ENCODE measurements around the gene LINGO1. TPM values are rescaled to one million over a fixed set of nuclear protein-coding genes. Genes with fewer than 3 reads are reported as not detected.

The LINGO1 gene
- total RNA-seq, 4 donors from 2014 or later: 0.09 to 1.2 (median 0.38) TPM; not detected in 1

GRCh38 chr15:77654975-77655374 lies 22.3 kb upstream of the LINGO1 start:
- Histone ChIP-seq H3K4me1 (peaks cover 0 to 3% (median 0%) of the 10 kb centered on the region in 3 donors), H3K4me3 (no peak overlapping the region), H3K27ac (no peak overlapping the region), H3K9me3 (no peaks in the 10 kb centered on the region), H3K27me3 (peaks cover 0 to 80% (median 0%) of the 10 kb centered on the region in 4 donors), H3K36me3 (no peaks in the 10 kb centered on the region)
- 13 to 37% methylated on average over 2 to 3 of the region's 4 CpGs for WGBS, 2 donors
- no peak for DNase-seq
- no peak for TF ChIP-seq POLR2A (IDR thresholded peaks at IDR 0.05)
- TF ChIP-seq CTCF (IDR thresholded peaks at IDR 0.05): peak in 1 of 6 experiments; percentile 36
- intact Hi-C loops (cut with DNase I): no loop called here

GRCh38 chr15:77653832-77654480 lies 21.2 kb upstream of the LINGO1 start:
- no peak for TF ChIP-seq POLR2A (IDR thresholded peaks at IDR 0.05)
- no peak for TF ChIP-seq CTCF (IDR thresholded peaks at IDR 0.05)
- no peaks in the 10 kb centered on the region for H3K9me3 ChIP-seq
- H3K4me1 ChIP-seq: no peaks in the 10 kb centered on the region
- WGBS, 2 donors: 75 to 82% methylated on average over 1 to 4 of the region's 4 CpGs
- no peak for DNase-seq
- no peak overlapping the region for H3K27ac ChIP-seq
- peaks cover 0 to 71% (median 0%) of the 10 kb centered on the region in 4 donors for H3K27me3 ChIP-seq
- intact Hi-C loops (cut with DNase I): no loop called here
- no peak overlapping the region for H3K4me3 ChIP-seq
- H3K36me3 ChIP-seq: no peaks in the 10 kb centered on the region

- intact Hi-C loops (cut with DNase I): no loop called here
- no peak for TF ChIP-seq POLR2A (IDR thresholded peaks at IDR 0.05)
Observed at GRCh38 chr15:77650265-77650664, 17.6 kb upstream of the LINGO1 start.

GRCh38 chr15:77649610-77650009 lies 16.9 kb upstream of the LINGO1 start:
- Histone ChIP-seq H3K27ac (no peak overlapping the region), H3K4me3 (no peak overlapping the region), H3K9me3 (no peaks in the 10 kb centered on the region), H3K4me1 (no peaks in the 10 kb centered on the region), H3K27me3 (peaks cover 0 to 57% (median 0%) of the 10 kb centered on the region in 4 donors), H3K36me3 (no peaks in the 10 kb centered on the region)
- TF ChIP-seq CTCF (IDR thresholded peaks at IDR 0.05): no peak
- TF ChIP-seq POLR2A (IDR thresholded peaks at IDR 0.05): no peak
- 0 to 43% methylated on average over 1 of the region's 3 CpGs for WGBS, 2 donors
- DNase-seq: no peak
- intact Hi-C loops (cut with DNase I): no loop called here

More at GRCh38 chr15:77650265-77650664, 17.6 kb upstream of the LINGO1 start:
- Histone ChIP-seq H3K27ac (no peak overlapping the region), H3K4me1 (no peaks in the 10 kb centered on the region), H3K4me3 (no peak overlapping the region), H3K36me3 (no peaks in the 10 kb centered on the region), H3K9me3 (no peaks in the 10 kb centered on the region), H3K27me3 (peaks cover 0 to 63% (median 0%) of the 10 kb centered on the region in 4 donors)
- no peak for DNase-seq
- 45 to 62% methylated on average over 2 of the region's 2 CpGs for whole genome bisulfite sequencing, 2 donors

GRCh38 chr15:77649017-77649416 lies 16.3 kb upstream of the LINGO1 start:
- TF ChIP-seq POLR2A (IDR thresholded peaks at IDR 0.05) (no peak), CTCF (IDR thresholded peaks at IDR 0.05) (no peak)
- WGBS, 2 donors: 70 to 71% methylated on average over 5 to 6 of the region's 6 CpGs
- no peaks in the 10 kb centered on the region for H3K9me3 ChIP-seq

More at GRCh38 chr15:77649017-77649416, 16.3 kb upstream of the LINGO1 start:
- no peak overlapping the region for H3K27ac ChIP-seq
- no peaks in the 10 kb centered on the region for H3K4me1 ChIP-seq
- no peak for DNase-seq
- peaks cover 0 to 51% (median 0%) of the 10 kb centered on the region in 4 donors for H3K27me3 ChIP-seq
- H3K4me3 ChIP-seq: no peak overlapping the region
- intact Hi-C loops (cut with DNase I): no loop called here
- H3K36me3 ChIP-seq: no peaks in the 10 kb centered on the region
